ENCODE measurements around the gene SAMD4B. TPM values are rescaled to one million over a fixed set of nuclear protein-coding genes. Genes with fewer than 3 reads are reported as not detected.

The SAMD4B gene
- total and polyA plus RNA-seq, 2 of the 8 experiments (the other 6 are each of a cell fraction or from before 2014, with no cell fraction given), result 137 to 158 TPM

DNA sequence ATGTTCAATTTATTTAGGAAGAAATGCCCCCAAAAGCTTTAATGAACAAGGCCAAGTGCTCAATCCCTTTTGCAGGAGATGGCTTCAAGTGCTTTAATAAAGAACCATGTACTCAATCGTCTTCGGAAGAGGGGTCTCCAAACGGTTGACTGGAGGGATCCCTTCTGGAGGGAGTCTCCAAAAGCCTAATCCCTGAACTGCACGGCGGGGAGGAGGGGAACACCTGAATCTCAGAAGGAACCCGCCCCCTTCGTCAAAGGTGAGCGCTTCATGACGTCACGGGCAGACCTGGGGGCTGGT is 48.2 kb downstream of the SAMD4B start:
- no peak for DNase-seq (ENCODE audit: low read depth in 1 of 2, low spot score in 2 of 2)
- H3K36me3 ChIP-seq (ENCODE audit: control insufficient read depth in 2 of 4, insufficient read depth in 4 of 4, low read length in 3 of 4), result peaks cover 5 to 40% (median 20%) of the 10 kb centered on the region in 4 experiments; a peak in 6 of 8 replicates

More for the DNA sequence above, 48.2 kb downstream of the SAMD4B start:
- H3K23ac ChIP-seq (ENCODE audit: insufficient read length), result no peak overlapping the region
- H3K18ac ChIP-seq (ENCODE audit: extremely low read depth, low read length), result peak overlapping the region; percentile 99; the same call in 1 of the 2 replicates
- 1% methylated on average over 10 of the region's 10 CpGs; no CpG with 5 or more reads in 1 of the 2 experiments for WGBS, 2 experiments (ENCODE audit: extremely low coverage in 1 of 2, insufficient coverage in 1 of 2, insufficient read length in 1 of 2, insufficient replicate concordance in 2 of 2, low coverage in 1 of 2, low lambda C conversion rate in 2 of 2, missing lambda C conversion rate in 1 of 2)
- H3K4me1 ChIP-seq (replicated peaks in 1 of 4; ENCODE audit: control insufficient read depth in 3 of 4, insufficient read depth in 4 of 4, low read length in 3 of 4), result peaks cover 2 to 10% (median 7%) of the 10 kb centered on the region in 4 experiments
- no peak overlapping the region for H2BK12ac ChIP-seq (ENCODE audit: low read depth, low read length)
- H4K91ac ChIP-seq (replicated peaks; ENCODE audit: insufficient read length, low read length), result peak overlapping the region; percentile 45
- no peak overlapping the region; the same call in 1 of the 2 replicates for H2BK15ac ChIP-seq (ENCODE audit: low read length)
- peak overlapping the region; percentile 13; the same call in 1 of the 2 replicates for H2AFZ ChIP-seq (ENCODE audit: low read length)
- no peak overlapping the region for H2AK5ac ChIP-seq (ENCODE audit: low read depth, low read length)
- peak overlapping the region; percentile 81 to 99 (median 90) for H3K9ac ChIP-seq (replicated peaks in 1 of 4; ENCODE audit: extremely low read depth in 1 of 4, low read depth in 3 of 4, low read length in 3 of 4)
- H3K79me1 ChIP-seq (ENCODE audit: low read depth, low read length), result peaks cover 5% of the 10 kb centered on the region
- TF ChIP-seq MAFK (IDR thresholded peaks at IDR 0.05; ENCODE audit: low read depth, low read length), result no peak
- no peak for TF ChIP-seq SIX5 (IDR thresholded peaks at IDR 0.05; ENCODE audit: low read depth, low read length)
- TF ChIP-seq SAP30 (IDR thresholded peaks at IDR 0.05; ENCODE audit: insufficient read depth, insufficient replicate concordance, low read length), result peak; percentile 67
- no peak for TF ChIP-seq CHD2 (IDR thresholded peaks at IDR 0.05; ENCODE audit: low read length)
- TF ChIP-seq TCF12 (IDR thresholded peaks at IDR 0.05; ENCODE audit: low read depth, low read length), result no peak
- TF ChIP-seq SP1 (IDR thresholded peaks at IDR 0.05; ENCODE audit: low read depth, low read length), result 0 out of 2 replicates have a peak, but pooled peaks have one; percentile 64
- no peak for TF ChIP-seq KDM1A (IDR thresholded peaks at IDR 0.05; ENCODE audit: borderline replicate concordance, low read length)
- TF ChIP-seq BRCA1 (IDR thresholded peaks at IDR 0.05; ENCODE audit: low read depth, low read length), result peak; percentile 52; the same call in 1 of the 2 replicates
- TF ChIP-seq HDAC6 (IDR thresholded peaks at IDR 0.05; ENCODE audit: low read depth, low read length), result no peak
- no peak for TF ChIP-seq ZNF274 (IDR thresholded peaks at IDR 0.05; ENCODE audit: borderline replicate concordance, extremely low read depth, low read length)
- peak; percentile 99 for TF ChIP-seq CREB1 (IDR thresholded peaks at IDR 0.05)
- no peak for TF ChIP-seq SIN3A (conservative IDR thresholded peaks at IDR 0.05 in 1 of 2, IDR thresholded peaks at IDR 0.05 in 1 of 2; ENCODE audit: low read depth in 1 of 2, low read length in 2 of 2)
- TF ChIP-seq TAF7 (optimal IDR thresholded peaks at IDR 0.05; ENCODE audit: borderline replicate concordance, low read depth, low read length), result peak; percentile 2
- TF ChIP-seq JUND (IDR thresholded peaks at IDR 0.05; ENCODE audit: low read length), result peak; percentile 60; the same call in 1 of the 2 replicates
- H3K14ac ChIP-seq (ENCODE audit: insufficient read length), result no peak overlapping the region
- peaks cover 0 to 7% of the 10 kb centered on the region in 2 experiments for H4K20me1 ChIP-seq (replicated peaks in 1 of 2; ENCODE audit: control insufficient read depth in 1 of 2, insufficient read depth in 2 of 2, low read length in 2 of 2)
- H3K56ac ChIP-seq (replicated peaks; ENCODE audit: insufficient read length, low read depth, low read length), result no peak overlapping the region
- peaks cover 0 to 14% of the 10 kb centered on the region in 2 experiments; a peak in 2 of 4 replicates for H3K79me2 ChIP-seq (ENCODE audit: control insufficient read depth in 1 of 2, insufficient read depth in 2 of 2, low read length in 2 of 2)
- no peak overlapping the region for H2BK120ac ChIP-seq (replicated peaks; ENCODE audit: low read depth, low read length)
- H3K4me3 ChIP-seq (ENCODE audit: extremely low read depth in 1 of 4, insufficient read depth in 2 of 4, low read depth in 3 of 4, low read length in 4 of 4), result peak overlapping the region; percentile 85 to 97 (median 94)
- CTCF ChIA-PET (ENCODE audit: partially characterized antibody), result interaction anchor here (3.7 kb wide), 1 partner anchor 21 kb away, joined by 13 read pairs; the partner anchor contains the start of gene PLEKHG2
- no peak overlapping the region for H3K4ac ChIP-seq (replicated peaks; ENCODE audit: insufficient read length, low read depth, low read length)
- no peaks in the 10 kb centered on the region for H3K27me3 ChIP-seq (replicated peaks in 1 of 4; ENCODE audit: control insufficient read depth in 3 of 4, extremely low read depth in 1 of 4, insufficient read depth in 3 of 4, low read length in 3 of 4)
- H3K9me3 ChIP-seq (ENCODE audit: insufficient read depth in 2 of 2, low read depth in 1 of 2, low read length in 1 of 2), result no peaks in the 10 kb centered on the region
- no peak for FAIRE-seq
- peak overlapping the region; percentile 99 for H3K27ac ChIP-seq (ENCODE audit: low read depth, low read length)
- H2BK5ac ChIP-seq (ENCODE audit: low read depth, low read length), result peak overlapping the region; percentile 97; the same call in 1 of the 2 replicates
- H4K5ac ChIP-seq (ENCODE audit: insufficient read length, low read depth, low read length), result peak overlapping the region; percentile 97
- peaks cover 2% of the 10 kb centered on the region; the same call in 1 of the 2 replicates for H3K23me2 ChIP-seq (ENCODE audit: low read depth, low read length)
- no peak overlapping the region for H4K8ac ChIP-seq (ENCODE audit: extremely low read depth, insufficient read depth, low read length)
- H3K4me2 ChIP-seq (ENCODE audit: insufficient read depth in 1 of 2, low read depth in 2 of 2, low read length in 2 of 2), result peak overlapping the region; percentile 69 to 76
- POLR2A ChIA-PET (ENCODE audit: partially characterized antibody), result interaction anchor here (0.6 to 12.2 kb wide), 30 partner anchors 9 to 306 kb away, joined by 3 to 234 read pairs (median 8); partner anchors contain the start of genes EID2B, PLEKHG2, RPS16 and SAMD4B
- no peak overlapping the region for H2BK20ac ChIP-seq (ENCODE audit: low read length)

Measured in H1 (cell line).